HUES6 (cell line): ENCODE measurements around the gene DTD1.

Experiments
- H3K27ac ChIP-seq: 2 replicates; pipeline ENCODE4 v1.7.0; 2013; ENCODE audit warnings: low read depth, mild to moderate bottlenecking, low read length, inconsistent platforms
- H3K27me3 ChIP-seq: 2 replicates; pipeline ENCODE4 v1.6.1; 2013; ENCODE audit warnings: low read length; ENCODE audit not compliant: control insufficient read depth, insufficient read depth
- H3K36me3 ChIP-seq: 2 replicates; pipeline ENCODE4 v1.6.1; 2013; ENCODE audit warnings: low read length; ENCODE audit not compliant: control insufficient read depth, insufficient read depth
- H3K4me1 ChIP-seq: 2 replicates; pipeline ENCODE4 v1.6.1; 2013; ENCODE audit warnings: low read length; ENCODE audit not compliant: control insufficient read depth, insufficient read depth
- H3K4me3 ChIP-seq: 2 replicates; pipeline ENCODE4 v1.5.1; 2013; ENCODE audit warnings: low read depth, low read length
- H3K9ac ChIP-seq: one replicate; pipeline ENCODE4 v1.6.1; 2013; ENCODE audit warnings: mild to moderate bottlenecking, low read length
- H3K9me3 ChIP-seq: 2 replicates; pipeline ENCODE4 v1.6.1; 2013; ENCODE audit warnings: low read depth, low read length; ENCODE audit not compliant: control insufficient read depth, insufficient read depth

The DTD1 gene

GRCh38 chr20:18683839-18684238 is 96.0 kb downstream of the DTD1 start:
- H3K4me3 ChIP-seq, result no peak overlapping the region

GRCh38 chr20:18684775-18685174 is 96.9 kb downstream of the DTD1 start:
- Histone ChIP-seq H3K4me3 (no peak overlapping the region), H3K27ac (no peak overlapping the region), H3K9me3 (no peaks in the 10 kb centered on the region), H3K4me1 (peaks cover 16% of the 10 kb centered on the region), H3K27me3 (no peaks in the 10 kb centered on the region), H3K9ac (no peak overlapping the region), H3K36me3 (no peaks in the 10 kb centered on the region)

More at GRCh38 chr20:18683839-18684238, 96.0 kb downstream of the DTD1 start:
- H3K9me3 ChIP-seq, result no peaks in the 10 kb centered on the region
- H3K36me3 ChIP-seq, result no peaks in the 10 kb centered on the region
- H3K9ac ChIP-seq, result no peak overlapping the region
- H3K27ac ChIP-seq, result no peak overlapping the region
- H3K27me3 ChIP-seq, result no peaks in the 10 kb centered on the region
- H3K4me1 ChIP-seq, result peaks cover 17% of the 10 kb centered on the region

GRCh38 chr20:18685406-18685805 is 97.6 kb downstream of the DTD1 start:
- Histone ChIP-seq H3K36me3 (no peaks in the 10 kb centered on the region), H3K27ac (no peak overlapping the region), H3K9me3 (no peaks in the 10 kb centered on the region), H3K9ac (no peak overlapping the region), H3K4me1 (peaks cover 16% of the 10 kb centered on the region), H3K4me3 (no peak overlapping the region), H3K27me3 (no peaks in the 10 kb centered on the region)

GRCh38 chr20:18686696-18687095 is 98.8 kb downstream of the DTD1 start:
- Histone ChIP-seq H3K9me3 (no peaks in the 10 kb centered on the region), H3K36me3 (no peaks in the 10 kb centered on the region), H3K27me3 (no peaks in the 10 kb centered on the region), H3K9ac (no peak overlapping the region), H3K4me1 (peaks cover 16% of the 10 kb centered on the region), H3K27ac (no peak overlapping the region), H3K4me3 (no peak overlapping the region)

GRCh38 chr20:18688676-18689075 is 100.8 kb downstream of the DTD1 start:
- Histone ChIP-seq H3K9me3 (no peaks in the 10 kb centered on the region), H3K36me3 (no peaks in the 10 kb centered on the region), H3K27ac (no peak overlapping the region)

GRCh38 chr20:18689557-18689956 is 101.7 kb downstream of the DTD1 start:
- no peaks in the 10 kb centered on the region for H3K9me3 ChIP-seq
- no peaks in the 10 kb centered on the region; the same call in 1 of the 2 replicates for H3K4me1 ChIP-seq
- H3K4me3 ChIP-seq, result no peak overlapping the region
- no peaks in the 10 kb centered on the region for H3K27me3 ChIP-seq
- no peak overlapping the region for H3K9ac ChIP-seq
- no peak overlapping the region for H3K27ac ChIP-seq
- no peaks in the 10 kb centered on the region for H3K36me3 ChIP-seq

More at GRCh38 chr20:18688676-18689075, 100.8 kb downstream of the DTD1 start:
- Histone ChIP-seq H3K4me3 (no peak overlapping the region), H3K9ac (no peak overlapping the region), H3K4me1 (peaks cover 6% of the 10 kb centered on the region), H3K27me3 (no peaks in the 10 kb centered on the region)

- Histone ChIP-seq H3K9me3 (no peaks in the 10 kb centered on the region), H3K4me1 (no peaks in the 10 kb centered on the region; the same call in 1 of the 2 replicates), H3K27me3 (no peaks in the 10 kb centered on the region), H3K36me3 (no peaks in the 10 kb centered on the region), H3K9ac (no peak overlapping the region), H3K4me3 (no peak overlapping the region), H3K27ac (no peak overlapping the region)
Observed at GRCh38 chr20:18692447-18692846, 104.6 kb downstream of the DTD1 start.

GRCh38 chr20:18694071-18694470 is 106.2 kb downstream of the DTD1 start:
- Histone ChIP-seq H3K9ac (no peak overlapping the region), H3K9me3 (no peaks in the 10 kb centered on the region), H3K36me3 (no peaks in the 10 kb centered on the region), H3K27me3 (no peaks in the 10 kb centered on the region), H3K4me3 (no peak overlapping the region), H3K4me1 (peaks cover 8% of the 10 kb centered on the region), H3K27ac (no peak overlapping the region)

GRCh38 chr20:18695175-18695574 is 107.3 kb downstream of the DTD1 start:
- H3K9ac ChIP-seq, result no peak overlapping the region
- no peaks in the 10 kb centered on the region for H3K9me3 ChIP-seq
- no peaks in the 10 kb centered on the region for H3K27me3 ChIP-seq
- no peak overlapping the region for H3K27ac ChIP-seq
- no peak overlapping the region for H3K4me3 ChIP-seq
- no peaks in the 10 kb centered on the region for H3K36me3 ChIP-seq
- H3K4me1 ChIP-seq, result peaks cover 12% of the 10 kb centered on the region

GRCh38 chr20:18698735-18699380 is 111.0 kb downstream of the DTD1 start:
- Histone ChIP-seq H3K4me3 (no peak overlapping the region), H3K9me3 (no peaks in the 10 kb centered on the region), H3K27ac (0 out of 2 replicates have a peak overlapping the region, but pooled peaks have one; percentile 34), H3K9ac (no peak overlapping the region), H3K36me3 (no peaks in the 10 kb centered on the region), H3K4me1 (peaks cover 12% of the 10 kb centered on the region), H3K27me3 (no peaks in the 10 kb centered on the region)

- no peak overlapping the region for H3K27ac ChIP-seq
- H3K4me3 ChIP-seq, result no peak overlapping the region
- H3K9ac ChIP-seq, result no peak overlapping the region
- H3K36me3 ChIP-seq, result no peaks in the 10 kb centered on the region
- no peaks in the 10 kb centered on the region for H3K27me3 ChIP-seq
- H3K4me1 ChIP-seq, result peaks cover 12% of the 10 kb centered on the region
- H3K9me3 ChIP-seq, result no peaks in the 10 kb centered on the region
Observed at GRCh38 chr20:18701969-18702368, 114.1 kb downstream of the DTD1 start.
